ENCODE data around the gene DUSP3.

GRCh38 chr17:43784068-43784467, 5.3 kb upstream of the DUSP3 start:
- TF ChIP-seq CTCF (IDR thresholded peaks at IDR 0.05) (no peak), POLR2A (IDR thresholded peaks at IDR 0.05) (no peak)
